OCI-LY7 (cell line): ENCODE data around the gene LBP. TPM values are rescaled to one million over a fixed set of nuclear protein-coding genes. Genes with fewer than 3 reads are reported as not detected.

Experiments used
- BruUV-seq: library from RNA; stranded (reverse); fragments of 400-500 nt; replicated peaks from 2 replicates; lab custom pipeline; 2021; lab: Mats Ljungman, UMichigan
- CTCF ChIA-PET: fragments of 300-600 bp; sonication (Branson Sonifier 250); formaldehyde crosslinking; loops from one replicate; lab custom pipeline; 2022; ENCODE audit warnings: antibody characterized with exemption; ENCODE audit not compliant: unreplicated experiment; lab: Charles Lee
- POLR2A ChIA-PET: fragments of 300-600 bp; sonication (Branson Sonifier 250); formaldehyde crosslinking; loops from one replicate; lab custom pipeline; 2022; ENCODE audit warnings: antibody characterized with exemption; lab: Charles Lee
- DNase-seq: peaks from one replicate; pipeline ENCODE4 v3.0.0-alpha.2; 2015; ENCODE audit warnings: low spot score
- H2AFZ ChIP-seq: fragments of 200-600 bp; sonication (generic), shearing (Covaris generic); 2 replicates; pipeline ENCODE4 v1.6.1; 2014; ENCODE audit warnings: mild to moderate bottlenecking, antibody characterized with exemption, low read length, moderate library complexity
- H3K27ac ChIP-seq: fragments of 200-600 bp; sonication (generic); 2 replicates; pipeline ENCODE4 v1.5.1; 2014; ENCODE audit warnings: mixed run types, low read depth, mild to moderate bottlenecking, moderate library complexity, low read length, inconsistent platforms; ENCODE audit not compliant: poor library complexity, severe bottlenecking
- H3K36me3 ChIP-seq: fragments of 200-600 bp; sonication (generic); 2 replicates; pipeline ENCODE4 v1.6.1; 2014; ENCODE audit warnings: mild to moderate bottlenecking, antibody characterized with exemption, low read length, moderate library complexity, mixed read lengths; ENCODE audit not compliant: insufficient read depth
- H3K4me1 ChIP-seq: fragments of 200-600 bp; sonication (generic); 2 replicates; pipeline ENCODE4 v1.5.1; 2014; ENCODE audit warnings: mild to moderate bottlenecking, low read length; ENCODE audit not compliant: insufficient read depth, poor library complexity, severe bottlenecking
- H3K4me2 ChIP-seq: fragments of 200-600 bp; sonication (generic); 2 replicates; pipeline ENCODE4 v1.6.1; 2014; ENCODE audit warnings: mild to moderate bottlenecking, low read length
- H3K4me3 ChIP-seq: fragments of 200-600 bp; sonication (generic); 2 replicates; pipeline ENCODE4 v1.5.1; 2014; ENCODE audit warnings: mild to moderate bottlenecking, low read depth, low read length; ENCODE audit not compliant: poor library complexity, severe bottlenecking
- H3K79me2 ChIP-seq: fragments of 200-600 bp; sonication (generic); 2 replicates; pipeline ENCODE4 v1.6.1; 2016; ENCODE audit warnings: low read depth, mild to moderate bottlenecking, low read length, moderate library complexity, mixed read lengths; ENCODE audit not compliant: insufficient read depth
- H3K9me2 ChIP-seq: fragments of 200-600 bp; sonication (generic); 2 replicates; pipeline ENCODE4 v1.6.1; 2016; ENCODE audit warnings: mild to moderate bottlenecking, low read length, mixed read lengths; ENCODE audit not compliant: insufficient read depth
- H3K9me3 ChIP-seq: fragments of 200-600 bp; sonication (generic); 2 replicates; pipeline ENCODE4 v1.6.1; 2014; ENCODE audit warnings: mild to moderate bottlenecking, mixed run types, low read length, mixed read lengths
- H4K20me1 ChIP-seq: fragments of 200-600 bp; sonication (generic); 2 replicates; pipeline ENCODE4 v1.6.1; 2014; ENCODE audit warnings: mild to moderate bottlenecking, antibody characterized with exemption, low read length, moderate library complexity, mixed read lengths; ENCODE audit not compliant: insufficient read depth
- CTCF ChIP-seq: fragments of 200-600 bp; sonication (generic); conservative IDR thresholded peaks from 2 replicates; pipeline ENCODE4 v1.5.1; 2014; ENCODE audit warnings: mild to moderate bottlenecking, antibody characterized with exemption, low read length, moderate library complexity, mixed read lengths
- EZH2phosphoT487 ChIP-seq: fragments of 200-600 bp; sonication (generic); IDR thresholded peaks from 2 replicates; pipeline ENCODE4 v1.6.1; 2018; ENCODE audit warnings: low read depth, borderline replicate concordance, mild to moderate bottlenecking, mixed run types, antibody characterized with exemption, low read length, moderate library complexity, mixed read lengths
- intact Hi-C: fragments of 100-400 bp; cut with micrococcal nuclease; formaldehyde crosslinking; loops from one replicate; pipeline ENCODE4 v1.10.0; 2022; ENCODE audit not compliant: unreplicated experiment
- total RNA-seq, 2 experiments: library from RNA; depleted of rRNA in 1 of 2; stranded (reverse); fragments of >200 nt in 1 of 2; shearing (Covaris generic) in 1 of 2; gene quantifications; 2 replicates each; pipeline ENCODE4 v1.2.3, GENCODE V29; 2014 to 2022

Gene LBP
- total RNA-seq, 2 experiments from 2014 or later, result not detected

- no peak for DNase-seq
- no TSS peak for BruUV-seq
- no peaks in the 10 kb centered on the region for H3K79me2 ChIP-seq
- intact Hi-C loops, result no loop called here
- H3K9me3 ChIP-seq, result no peaks in the 10 kb centered on the region
- no peak overlapping the region for H3K4me3 ChIP-seq
- no peak for TF ChIP-seq EZH2phosphoT487
- TF ChIP-seq CTCF, result no peak
- no peak overlapping the region for H3K27ac ChIP-seq
- H3K4me2 ChIP-seq, result no peak overlapping the region
- no peaks in the 10 kb centered on the region for H4K20me1 ChIP-seq
- H3K36me3 ChIP-seq, result no peaks in the 10 kb centered on the region
- ChIA-PET CTCF (no interaction called here), POLR2A (interaction anchor here (1.0 kb wide), 1 partner anchor 26 kb away, joined by 3 read pairs; no protein-coding TSS in a partner anchor)
- H3K9me2 ChIP-seq, result no peaks in the 10 kb centered on the region
- no peak overlapping the region for H2AFZ ChIP-seq
- H3K4me1 ChIP-seq, result no peaks in the 10 kb centered on the region
These were observed 21.1 kb upstream of the LBP start for GRCh38 chr20:38325167-38325566.

GRCh38 chr20:38325905-38326304, 20.4 kb upstream of the LBP start:
- CTCF ChIA-PET, result no interaction called here

More at GRCh38 chr20:38325905-38326304, 20.4 kb upstream of the LBP start:
- POLR2A ChIA-PET, result interaction anchor here (1.0 kb wide), 1 partner anchor 27 kb away, joined by 3 read pairs; no protein-coding TSS in a partner anchor
- Histone ChIP-seq H3K4me1 (no peaks in the 10 kb centered on the region), H3K4me3 (no peak overlapping the region), H3K27ac (no peak overlapping the region), H2AFZ (no peak overlapping the region), H3K9me2 (no peaks in the 10 kb centered on the region), H3K9me3 (no peaks in the 10 kb centered on the region), H3K79me2 (no peaks in the 10 kb centered on the region), H3K36me3 (no peaks in the 10 kb centered on the region), H4K20me1 (no peaks in the 10 kb centered on the region), H3K4me2 (no peak overlapping the region)
- no TSS peak for BruUV-seq
- no peak for TF ChIP-seq CTCF
- TF ChIP-seq EZH2phosphoT487, result no peak
- DNase-seq, result no peak
- intact Hi-C loops, result no loop called here
